IMR-90 (cell line): ENCODE data around the gene AUTS2. TPM values are rescaled to one million over a fixed set of nuclear protein-coding genes. Genes with fewer than 3 reads are reported as not detected.

Experiments used
- ATAC-seq: fragments of 200-7000 bp; cut with Tn5 transposase; 2 replicates; pipeline ENCODE4 v1.9.1; 2020; ENCODE audit warnings: low read depth, mild to moderate bottlenecking, moderate library complexity
- BruUV-seq: library from RNA; stranded (reverse); fragments of 400-500 nt; replicated peaks from 2 replicates; lab custom pipeline; 2021; lab: Mats Ljungman, UMichigan
- CTCF ChIA-PET: fragments of 300-600 bp; formaldehyde crosslinking; extraction: SDS; loops from one replicate; lab custom pipeline; 2021; ENCODE audit warnings: antibody characterized with exemption; lab: Yijun Ruan, JAX
- POLR2A ChIA-PET: fragments of 300-600 bp; sonication (Branson Sonifier 250); formaldehyde crosslinking; loops from one replicate; lab custom pipeline; 2022; ENCODE audit warnings: antibody characterized with exemption; ENCODE audit not compliant: unreplicated experiment; lab: Charles Lee
- DNase-seq: peaks from one replicate; pipeline ENCODE4 v3.0.0; 2013
- H2AFZ ChIP-seq: replicated peaks from 2 replicates; pipeline ENCODE3; 2013; ENCODE audit warnings: low read length, mild to moderate bottlenecking; ENCODE audit not compliant: poor library complexity
- H2AK5ac ChIP-seq: 2 replicates; pipeline ENCODE4 v1.6.1; 2013; ENCODE audit warnings: low read depth, low read length, inconsistent platforms
- H2AK9ac ChIP-seq: replicated peaks from 2 replicates; pipeline ENCODE3; 2013; ENCODE audit warnings: mild to moderate bottlenecking, low read depth, low read length, moderate library complexity; ENCODE audit not compliant: poor library complexity
- H2BK120ac ChIP-seq: 2 replicates; pipeline ENCODE4 v1.6.1; 2013; ENCODE audit warnings: low read depth, low read length, inconsistent platforms
- H2BK15ac ChIP-seq: 3 replicates; pipeline ENCODE4 v1.6.1; 2013; ENCODE audit warnings: low read depth, low read length, inconsistent platforms
- H2BK20ac ChIP-seq: 2 replicates; pipeline ENCODE4 v1.6.1; 2013; ENCODE audit warnings: low read depth, mild to moderate bottlenecking, inconsistent platforms, low read length, moderate library complexity
- H2BK5ac ChIP-seq: 2 replicates; pipeline ENCODE4 v1.6.1; 2013; ENCODE audit warnings: mild to moderate bottlenecking, low read depth, low read length, inconsistent platforms; ENCODE audit not compliant: poor library complexity, severe bottlenecking
- H3K14ac ChIP-seq: replicated peaks from 2 replicates; pipeline ENCODE4 v1.6.1; 2013; ENCODE audit warnings: low read depth, low read length, inconsistent platforms
- H3K18ac ChIP-seq: 2 replicates; pipeline ENCODE4 v1.6.1; 2013; ENCODE audit warnings: low read depth, low read length, control low read depth
- H3K23ac ChIP-seq: 2 replicates; pipeline ENCODE4 v1.6.1; 2013; ENCODE audit warnings: low read depth, low read length, inconsistent platforms
- H3K27ac ChIP-seq: 2 replicates; pipeline ENCODE4 v1.5.1; 2013; ENCODE audit warnings: mild to moderate bottlenecking, control low read depth, low read length; ENCODE audit not compliant: insufficient read depth
- H3K27me3 ChIP-seq: 2 replicates; pipeline ENCODE4 v1.6.1; 2013; ENCODE audit warnings: low read length; ENCODE audit not compliant: control insufficient read depth, insufficient read depth
- H3K36me3 ChIP-seq: 2 replicates; pipeline ENCODE4 v1.6.1; 2013; ENCODE audit warnings: low read length, mixed read lengths; ENCODE audit not compliant: control insufficient read depth, insufficient read depth
- H3K4ac ChIP-seq: 2 replicates; pipeline ENCODE4 v1.6.1; 2013; ENCODE audit warnings: low read depth, low read length, inconsistent platforms
- H3K4me1 ChIP-seq: 2 replicates; pipeline ENCODE4 v1.6.1; 2013; ENCODE audit warnings: low read length, mixed read lengths; ENCODE audit not compliant: control insufficient read depth, insufficient read depth
- H3K4me2 ChIP-seq: 2 replicates; pipeline ENCODE4 v1.6.1; 2013; ENCODE audit warnings: low read depth, mild to moderate bottlenecking, control low read depth, low read length, moderate library complexity
- H3K4me3 ChIP-seq: 2 replicates; pipeline ENCODE4 v1.5.1; 2013; ENCODE audit warnings: low read depth, mild to moderate bottlenecking, control low read depth, low read length, moderate library complexity; ENCODE audit not compliant: insufficient read depth
- H3K56ac ChIP-seq: 2 replicates; pipeline ENCODE4 v1.6.1; 2013; ENCODE audit warnings: low read length, inconsistent platforms; ENCODE audit not compliant: insufficient read depth; ENCODE audit errors: extremely low read depth
- H3K79me1 ChIP-seq, 2 experiments: 2 replicates each; pipeline ENCODE4 v1.6.1; 2013; ENCODE audit warnings: low read length in 2 of 2, inconsistent platforms in 1 of 2, low read depth in 1 of 2
- H3K9ac ChIP-seq: 2 replicates; pipeline ENCODE4 v1.6.1; 2013; ENCODE audit warnings: low read depth, low read length, control low read depth
- H3K9me1 ChIP-seq: 2 replicates; pipeline ENCODE4 v1.6.1; 2013; ENCODE audit warnings: low read length, inconsistent platforms; ENCODE audit not compliant: insufficient read depth
- H3K9me3 ChIP-seq: 2 replicates; pipeline ENCODE4 v1.6.1; 2013; ENCODE audit warnings: low read length; ENCODE audit not compliant: control insufficient read depth, insufficient read depth
- H4K20me1 ChIP-seq: 2 replicates; pipeline ENCODE4 v1.6.1; 2013; ENCODE audit warnings: low read length, inconsistent platforms; ENCODE audit not compliant: insufficient read depth
- H4K5ac ChIP-seq: 2 replicates; pipeline ENCODE4 v1.6.1; 2013; ENCODE audit warnings: mild to moderate bottlenecking, low read depth, low read length, control low read depth
- H4K8ac ChIP-seq, 2 experiments: 2 replicates each; pipeline ENCODE4 v1.6.1; 2013; ENCODE audit warnings: low read depth in 2 of 2, low read length in 2 of 2, control low read depth in 1 of 2, inconsistent platforms in 1 of 2
- H4K91ac ChIP-seq: 2 replicates; pipeline ENCODE4 v1.6.1; 2013; ENCODE audit warnings: low read depth, low read length, inconsistent platforms; ENCODE audit not compliant: insufficient read depth
- BHLHE40 ChIP-seq: fragments of 150-350 bp; IDR thresholded peaks from 2 replicates; pipeline ENCODE4 v1.6.1; 2016; ENCODE audit warnings: mild to moderate bottlenecking, low read depth, low read length
- FOS ChIP-seq: fragments of 150-350 bp; IDR thresholded peaks from 2 replicates; pipeline ENCODE4 v1.6.1; 2016; ENCODE audit warnings: low read depth, low read length
- POLR2A ChIP-seq: IDR thresholded peaks from 2 replicates; pipeline ENCODE4 v1.6.1; 2012; ENCODE audit warnings: mild to moderate bottlenecking, low read depth, low read length
- RAD21 ChIP-seq: IDR thresholded peaks from 2 replicates; pipeline ENCODE4 v1.6.1; 2012; ENCODE audit warnings: low read length, improper control_type of control experiment
- RCOR1 ChIP-seq: IDR thresholded peaks from 2 replicates; pipeline ENCODE4 v1.6.1; 2012; ENCODE audit warnings: mild to moderate bottlenecking, low read length, improper control_type of control experiment; ENCODE audit not compliant: insufficient replicate concordance
- RFX5 ChIP-seq: IDR thresholded peaks from 2 replicates; pipeline ENCODE4 v1.8.0; 2012; ENCODE audit warnings: low read depth, mild to moderate bottlenecking, low read length, moderate library complexity
- WGBS, 2 experiments: methylation state at CpG; one replicate each; pipeline versions ENCODE4 v1.1.5 to v1.1.7; 2013; ENCODE audit warnings: missing lambda C conversion rate in 2 of 2; ENCODE audit not compliant: insufficient read length in 1 of 2; ENCODE audit errors: extremely low coverage in 2 of 2; 5-methylcytosine and 5-hydroxymethylcytosine counted together
- dilution Hi-C: fragments of 300-500 bp; cut with HindIII; formaldehyde crosslinking; loops from one replicate; pipeline ENCODE4 v1.14.3; 2018; ENCODE audit warnings: low sequenced_read_pairs; ENCODE audit not compliant: unreplicated experiment
- in situ Hi-C: fragments of 300-500 bp; cut with MboI; formaldehyde crosslinking; loops from 3 replicates; pipeline ENCODE4 v1.14.3; 2019; ENCODE audit warnings: low sequenced_read_pairs, inconsistent platforms, mixed read lengths
- intact Hi-C: fragments of 100-400 bp; cut with micrococcal nuclease; formaldehyde crosslinking; loops from 2 replicates; pipeline ENCODE4 v1.10.0; 2022
- polyA plus RNA-seq, 3 experiments: library from polyadenylated mRNA; depleted of rRNA; stranded (reverse); fragments of >200 nt; gene quantifications; 2 replicates each; pipeline ENCODE4 v1.2.3, GENCODE V29; 2012; ENCODE audit warnings: low replicate concordance in 1 of 3
- total RNA-seq: library from RNA; depleted of rRNA; stranded (reverse); fragments of >200 nt; gene quantifications from 2 replicates; pipeline ENCODE4 v1.2.3, GENCODE V29; 2012
- TF ChIP-seq, protein P1 (sequence below): conservative IDR thresholded peaks from 2 replicates; pipeline ENCODE4 v1.5.1; 2012; ENCODE audit warnings: mild to moderate bottlenecking, low read depth, low read length, improper control_type of control experiment

The AUTS2 gene
- total and polyA plus RNA-seq, 2 of the 4 experiments (the other 2 are of a cell fraction): 0.90 to 3.0 TPM

GRCh38 chr7:69845721-69846495 is 247.6 kb downstream of the AUTS2 start:
- H3K27ac ChIP-seq: no peak overlapping the region
- H3K14ac ChIP-seq: no peak overlapping the region
- H2AFZ ChIP-seq: no peak overlapping the region
- no peak overlapping the region for H4K5ac ChIP-seq
- H3K4me2 ChIP-seq: no peak overlapping the region
- in situ Hi-C loops: no loop called here
- TF ChIP-seq, protein P1, sequence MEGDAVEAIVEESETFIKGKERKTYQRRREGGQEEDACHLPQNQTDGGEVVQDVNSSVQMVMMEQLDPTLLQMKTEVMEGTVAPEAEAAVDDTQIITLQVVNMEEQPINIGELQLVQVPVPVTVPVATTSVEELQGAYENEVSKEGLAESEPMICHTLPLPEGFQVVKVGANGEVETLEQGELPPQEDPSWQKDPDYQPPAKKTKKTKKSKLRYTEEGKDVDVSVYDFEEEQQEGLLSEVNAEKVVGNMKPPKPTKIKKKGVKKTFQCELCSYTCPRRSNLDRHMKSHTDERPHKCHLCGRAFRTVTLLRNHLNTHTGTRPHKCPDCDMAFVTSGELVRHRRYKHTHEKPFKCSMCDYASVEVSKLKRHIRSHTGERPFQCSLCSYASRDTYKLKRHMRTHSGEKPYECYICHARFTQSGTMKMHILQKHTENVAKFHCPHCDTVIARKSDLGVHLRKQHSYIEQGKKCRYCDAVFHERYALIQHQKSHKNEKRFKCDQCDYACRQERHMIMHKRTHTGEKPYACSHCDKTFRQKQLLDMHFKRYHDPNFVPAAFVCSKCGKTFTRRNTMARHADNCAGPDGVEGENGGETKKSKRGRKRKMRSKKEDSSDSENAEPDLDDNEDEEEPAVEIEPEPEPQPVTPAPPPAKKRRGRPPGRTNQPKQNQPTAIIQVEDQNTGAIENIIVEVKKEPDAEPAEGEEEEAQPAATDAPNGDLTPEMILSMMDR: no peak
- TF ChIP-seq RFX5 (no peak), POLR2A (no peak), BHLHE40 (no peak), FOS (no peak), RCOR1 (no peak), RAD21 (no peak)
- dilution Hi-C loops: no loop called here
- no peak overlapping the region for H3K18ac ChIP-seq
- H2AK5ac ChIP-seq: no peak overlapping the region
- no CpG with 5 or more reads among the region's 3 CpGs for WGBS, 2 experiments
- H3K4ac ChIP-seq: no peak overlapping the region
- POLR2A ChIA-PET: no interaction called here
- H4K8ac ChIP-seq: no peak overlapping the region
- intact Hi-C loops: no loop called here
- CTCF ChIA-PET: no interaction called here
- no TSS peak for BruUV-seq
- no peak overlapping the region for H2BK120ac ChIP-seq
- ATAC-seq (no peak), DNase-seq (no peak)
- H2BK15ac ChIP-seq: no peak overlapping the region
- H3K9ac ChIP-seq: no peak overlapping the region
- no peaks in the 10 kb centered on the region for H3K79me1 ChIP-seq
- H3K4me3 ChIP-seq: no peak overlapping the region
- no peaks in the 10 kb centered on the region for H3K27me3 ChIP-seq
- H2AK9ac ChIP-seq: no peak overlapping the region
- no peak overlapping the region for H2BK20ac ChIP-seq
- H3K56ac ChIP-seq: no peak overlapping the region
- no peaks in the 10 kb centered on the region for H4K20me1 ChIP-seq
- H2BK5ac ChIP-seq: no peak overlapping the region
- no peak overlapping the region for H4K91ac ChIP-seq
- no peaks in the 10 kb centered on the region for H3K36me3 ChIP-seq
- no peaks in the 10 kb centered on the region for H3K9me1 ChIP-seq
- no peaks in the 10 kb centered on the region for H3K9me3 ChIP-seq
- H3K4me1 ChIP-seq: no peaks in the 10 kb centered on the region
- H3K23ac ChIP-seq: no peak overlapping the region
